Eye (tissue), 1 donor: ENCODE data around the gene RIMBP2.

Experiments used
- DNase-seq: peaks from one replicate; pipeline ENCODE4 v3.0.0-alpha.2; 2015

RIMBP2 gene

GRCh38 chr12:130347588-130347987 is 368.5 kb downstream of the RIMBP2 start:
- DNase-seq: no peak
